ENCODE measurements around the gene POP4. TPM values are rescaled to one million over a fixed set of nuclear protein-coding genes. Genes with fewer than 3 reads are reported as not detected.

Gene POP4
- total RNA-seq, 1 donor from 2014 or later, result 58.8 TPM

DNA sequence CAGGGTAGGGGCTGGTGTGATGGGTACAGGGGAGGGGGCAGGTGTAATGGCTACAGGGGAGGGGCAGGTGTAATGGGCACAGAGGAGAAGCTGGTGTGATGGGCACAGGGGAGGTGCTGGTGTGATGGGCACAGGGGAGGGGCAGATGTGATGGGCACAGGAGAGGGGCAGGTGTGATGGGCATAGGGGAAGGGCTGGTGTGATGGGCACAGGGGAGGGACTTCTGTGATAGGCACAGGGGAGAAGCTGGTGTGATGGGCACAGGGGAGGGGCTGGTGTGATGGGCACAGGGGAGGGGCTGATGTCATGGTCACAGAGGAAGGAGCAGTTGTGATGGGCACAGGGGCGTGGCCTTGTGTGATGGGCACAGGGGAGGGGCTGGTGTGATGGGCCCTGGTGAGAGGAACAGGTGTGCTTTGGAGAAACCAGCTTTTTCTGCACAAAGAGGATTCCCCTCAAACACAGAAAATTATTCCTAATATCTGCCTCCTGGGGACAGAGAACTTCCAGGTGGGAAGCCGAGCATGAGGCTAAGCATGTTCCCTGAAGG, 38.6 kb upstream of the POP4 start:
- no peak overlapping the region for H3K27ac ChIP-seq
- H3K4me1 ChIP-seq, result no peaks in the 10 kb centered on the region
- DNase-seq (no peak), ATAC-seq (no peak)
- TF ChIP-seq, protein P1, sequence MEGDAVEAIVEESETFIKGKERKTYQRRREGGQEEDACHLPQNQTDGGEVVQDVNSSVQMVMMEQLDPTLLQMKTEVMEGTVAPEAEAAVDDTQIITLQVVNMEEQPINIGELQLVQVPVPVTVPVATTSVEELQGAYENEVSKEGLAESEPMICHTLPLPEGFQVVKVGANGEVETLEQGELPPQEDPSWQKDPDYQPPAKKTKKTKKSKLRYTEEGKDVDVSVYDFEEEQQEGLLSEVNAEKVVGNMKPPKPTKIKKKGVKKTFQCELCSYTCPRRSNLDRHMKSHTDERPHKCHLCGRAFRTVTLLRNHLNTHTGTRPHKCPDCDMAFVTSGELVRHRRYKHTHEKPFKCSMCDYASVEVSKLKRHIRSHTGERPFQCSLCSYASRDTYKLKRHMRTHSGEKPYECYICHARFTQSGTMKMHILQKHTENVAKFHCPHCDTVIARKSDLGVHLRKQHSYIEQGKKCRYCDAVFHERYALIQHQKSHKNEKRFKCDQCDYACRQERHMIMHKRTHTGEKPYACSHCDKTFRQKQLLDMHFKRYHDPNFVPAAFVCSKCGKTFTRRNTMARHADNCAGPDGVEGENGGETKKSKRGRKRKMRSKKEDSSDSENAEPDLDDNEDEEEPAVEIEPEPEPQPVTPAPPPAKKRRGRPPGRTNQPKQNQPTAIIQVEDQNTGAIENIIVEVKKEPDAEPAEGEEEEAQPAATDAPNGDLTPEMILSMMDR (IDR thresholded peaks at IDR 0.05), result no peak
- H3K27me3 ChIP-seq, result peaks cover 6% of the 10 kb centered on the region
- H3K36me3 ChIP-seq, result no peaks in the 10 kb centered on the region
- intact Hi-C loops (cut with DNase I), result no loop called here
- H3K4me3 ChIP-seq, result no peak overlapping the region
- H3K9me3 ChIP-seq, result no peaks in the 10 kb centered on the region

DNA sequence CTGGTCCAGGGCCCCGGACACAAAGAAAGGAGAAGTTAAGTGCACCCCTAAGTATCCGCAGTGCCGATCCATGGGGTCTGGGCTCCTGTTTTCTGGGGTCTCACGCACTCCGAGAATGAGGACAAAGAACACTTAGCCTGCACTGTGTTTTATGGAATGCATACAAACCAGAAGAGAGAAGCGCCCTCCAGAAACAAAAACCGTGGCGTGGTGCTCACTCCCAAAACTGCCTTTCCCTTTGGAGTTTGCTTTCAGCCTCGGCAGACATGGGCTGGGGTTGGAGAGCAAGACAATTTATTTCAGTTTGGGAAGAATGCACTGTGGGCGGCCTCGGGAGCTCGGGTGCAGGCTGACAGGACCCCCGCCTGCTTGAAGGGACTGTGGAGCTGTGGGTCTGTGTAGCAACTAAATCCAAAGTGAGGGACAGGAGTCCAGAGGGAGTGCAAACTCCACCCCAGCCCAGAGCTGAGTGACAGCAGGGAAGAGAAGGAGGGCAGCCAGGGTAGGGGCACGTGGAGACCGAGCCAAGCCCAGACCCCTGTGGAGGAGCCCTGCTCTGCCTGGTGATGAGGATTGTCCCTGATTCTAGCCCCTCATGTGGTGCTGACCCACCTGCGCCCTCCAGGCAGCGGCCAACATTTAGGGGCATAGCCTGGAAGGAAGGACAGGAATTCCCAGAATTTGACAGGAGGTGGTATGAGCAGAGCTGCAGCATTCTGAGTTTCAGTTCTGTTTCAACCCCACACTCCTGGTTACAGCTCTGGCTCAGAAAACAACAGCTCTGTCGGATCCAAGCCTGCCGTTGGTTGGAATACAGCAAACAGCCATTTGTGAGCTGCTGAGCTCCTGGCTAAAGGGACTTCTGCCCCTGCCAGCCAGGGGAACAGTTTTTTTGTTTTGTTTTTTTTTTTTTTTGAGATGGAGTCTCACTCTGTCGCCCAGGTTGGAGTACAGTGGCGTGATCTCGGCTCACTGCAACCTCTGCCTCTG, 37.8 kb upstream of the POP4 start:
- TF ChIP-seq, protein P1 (IDR thresholded peaks at IDR 0.05), result no peak
- Histone ChIP-seq H3K4me3 (no peak overlapping the region), H3K9me3 (no peaks in the 10 kb centered on the region), H3K36me3 (no peaks in the 10 kb centered on the region), H3K27ac (no peak overlapping the region), H3K27me3 (peaks cover 12% of the 10 kb centered on the region), H3K4me1 (no peaks in the 10 kb centered on the region)
- ATAC-seq, result no peak
- no peak for DNase-seq
- intact Hi-C loops (cut with DNase I), result no loop called here

DNA sequence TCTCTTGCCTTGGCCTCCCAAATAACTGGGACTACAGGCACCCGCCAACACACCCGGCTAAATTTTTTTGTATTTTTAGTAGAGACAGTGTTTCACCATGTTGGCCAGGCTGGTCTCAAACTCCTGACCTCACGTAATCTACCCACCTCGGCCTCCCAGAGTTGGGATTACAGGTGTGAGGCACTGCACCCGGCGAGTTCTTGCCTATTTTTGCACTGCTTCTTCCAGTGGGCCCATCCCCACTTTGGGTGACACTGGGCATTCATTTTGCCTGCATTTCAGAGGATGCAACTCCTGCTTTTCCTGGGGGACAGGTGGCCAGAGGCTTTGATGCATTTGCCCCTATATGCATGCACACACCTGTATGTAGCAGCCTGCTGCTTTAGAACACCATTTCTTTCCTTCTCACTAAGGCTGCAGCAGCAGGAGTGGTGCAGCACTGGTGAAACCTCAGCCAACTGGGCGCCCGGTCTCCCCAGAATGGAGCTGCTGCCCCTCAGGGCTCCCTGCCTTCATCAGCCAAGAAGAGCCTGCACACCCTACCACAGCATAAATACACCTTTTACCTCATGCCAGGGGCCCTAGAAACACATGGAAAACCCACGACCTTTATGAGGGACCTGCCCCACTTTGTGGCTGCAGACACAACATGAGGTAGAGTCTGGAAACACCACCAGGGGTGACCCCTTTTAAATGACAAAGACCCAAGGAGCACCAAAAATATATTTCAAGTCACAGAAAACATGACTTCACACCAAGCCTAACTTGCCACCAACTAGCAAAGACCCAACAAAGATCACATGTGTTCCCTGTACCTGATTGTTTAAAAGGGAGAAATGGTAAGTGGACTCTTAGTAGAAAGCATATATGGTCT, 36.8 kb upstream of the POP4 start:
- TF ChIP-seq, protein P1 (IDR thresholded peaks at IDR 0.05), result no peak
- ATAC-seq, result no peak
- no peak for DNase-seq
- Histone ChIP-seq H3K4me3 (no peak overlapping the region), H3K27ac (no peak overlapping the region), H3K36me3 (no peaks in the 10 kb centered on the region), H3K4me1 (no peaks in the 10 kb centered on the region), H3K9me3 (no peaks in the 10 kb centered on the region), H3K27me3 (peaks cover 15% of the 10 kb centered on the region)
- intact Hi-C loops (cut with DNase I), result no loop called here

DNA sequence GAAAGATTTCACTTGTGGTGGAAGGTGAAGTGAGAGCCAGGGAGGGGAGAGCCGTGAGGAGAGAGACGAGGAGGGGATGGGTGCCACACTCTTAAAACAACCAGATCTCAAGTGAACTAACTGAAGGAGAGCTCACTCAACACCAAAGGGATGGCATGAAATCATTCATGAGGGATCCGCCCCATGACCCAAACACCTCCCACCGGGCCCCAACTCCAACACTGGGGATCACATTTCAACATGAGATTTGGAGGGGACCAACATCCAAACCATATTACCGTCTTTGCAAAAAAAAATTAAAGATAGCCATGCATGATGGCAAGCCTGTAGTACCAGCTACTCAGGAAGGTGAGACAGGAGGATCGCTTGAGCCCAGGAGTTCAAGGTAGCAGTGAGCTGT, 34.9 kb upstream of the POP4 start:
- DNase-seq (no peak), ATAC-seq (no peak)
- intact Hi-C loops (cut with DNase I), result no loop called here
- no peaks in the 10 kb centered on the region for H3K4me1 ChIP-seq
- no peak overlapping the region for H3K27ac ChIP-seq
- TF ChIP-seq, protein P1 (IDR thresholded peaks at IDR 0.05), result no peak
- no peaks in the 10 kb centered on the region for H3K9me3 ChIP-seq
- H3K27me3 ChIP-seq, result peaks cover 23% of the 10 kb centered on the region
- no peak overlapping the region for H3K4me3 ChIP-seq
- H3K36me3 ChIP-seq, result no peaks in the 10 kb centered on the region

DNA sequence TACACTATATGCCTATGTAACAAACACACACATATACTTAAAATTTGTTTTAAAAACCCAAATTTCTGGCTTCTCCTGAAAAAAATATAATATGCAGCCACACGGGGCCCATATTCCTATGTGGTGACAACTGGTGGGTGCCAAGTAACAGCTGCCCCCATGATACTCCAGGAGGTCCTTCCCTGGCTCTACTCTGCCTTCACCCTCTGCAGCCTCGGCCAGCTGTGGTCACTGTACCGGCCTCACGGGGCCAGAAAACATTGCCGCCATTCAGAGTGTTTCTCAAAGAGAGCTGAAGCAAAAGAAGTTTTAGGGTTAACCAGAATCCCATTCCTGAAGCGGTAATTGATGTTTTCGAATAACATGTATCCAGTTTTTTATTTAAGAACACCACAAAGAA, 32.6 kb upstream of the POP4 start:
- ATAC-seq, result no peak
- Histone ChIP-seq H3K9me3 (no peaks in the 10 kb centered on the region), H3K27ac (no peak overlapping the region), H3K27me3 (peaks cover 40% of the 10 kb centered on the region), H3K4me3 (no peak overlapping the region), H3K36me3 (no peaks in the 10 kb centered on the region), H3K4me1 (no peaks in the 10 kb centered on the region)
- no peak for DNase-seq
- TF ChIP-seq, protein P1 (IDR thresholded peaks at IDR 0.05), result no peak
- intact Hi-C loops (cut with DNase I), result no loop called here
